ENCODE measurements around the gene HYAL4. TPM values are rescaled to one million over a fixed set of nuclear protein-coding genes. Genes with fewer than 3 reads are reported as not detected.

The HYAL4 gene
- polyA plus RNA-seq, 3 donors, result not detected

DNA sequence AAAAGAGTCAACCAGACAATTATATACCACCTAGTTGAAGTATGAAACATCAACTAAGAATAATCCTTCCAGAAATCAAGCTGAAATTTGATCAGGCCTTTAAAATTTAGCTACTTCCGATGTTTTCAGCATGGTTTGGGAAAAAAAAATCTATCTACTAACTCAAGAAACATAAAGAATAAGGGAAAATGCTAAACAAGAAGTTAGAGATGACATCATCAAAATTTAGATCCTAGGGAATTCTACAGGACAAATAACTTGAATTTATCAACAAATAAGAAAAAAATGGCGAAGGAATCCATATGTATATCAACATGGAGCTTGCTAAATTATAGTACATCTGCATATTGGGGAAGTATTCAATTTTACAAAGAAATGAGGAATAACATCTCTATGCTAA, 36.3 kb downstream of the HYAL4 start:
- no peaks in the 10 kb centered on the region for H4K20me1 ChIP-seq (ENCODE audit: insufficient read depth, low read length)
- no peaks in the 10 kb centered on the region for H3K36me3 Mint-ChIP-seq
- H3K4me3 Mint-ChIP-seq, result no peak overlapping the region
- H3K27me3 Mint-ChIP-seq (ENCODE audit: low read depth in 3 of 3), result peaks cover 2 to 4% (median 2%) of the 10 kb centered on the region in 3 donors
- no peaks in the 10 kb centered on the region for H3K36me3 ChIP-seq (replicated peaks in 1 of 2; ENCODE audit: control insufficient read depth in 1 of 2, insufficient read depth in 2 of 2, low read length in 2 of 2)
- H3K4me2 ChIP-seq (replicated peaks; ENCODE audit: extremely low read depth, low read length, poor library complexity, severe bottlenecking), result no peak overlapping the region
- H3K79me2 ChIP-seq (ENCODE audit: insufficient read depth, low read length), result no peaks in the 10 kb centered on the region
- H3K9me3 Mint-ChIP-seq, result no peaks in the 10 kb centered on the region
- H3K4me3 ChIP-seq (replicated peaks in 1 of 3; ENCODE audit: low read depth in 2 of 3, low read length in 3 of 3), result no peak overlapping the region
- no peak for DNase-seq
- H3K4me1 ChIP-seq (ENCODE audit: control insufficient read depth in 1 of 2, insufficient read depth in 2 of 2, low read length in 2 of 2), result no peaks in the 10 kb centered on the region
- H3K27me3 ChIP-seq (ENCODE audit: control insufficient read depth in 2 of 2, insufficient read depth in 2 of 2, low read length in 2 of 2), result no peaks in the 10 kb centered on the region
- H3K4me1 Mint-ChIP-seq, result no peaks in the 10 kb centered on the region
- H2AFZ ChIP-seq (ENCODE audit: insufficient read depth, low read depth, low read length, poor library complexity, severe bottlenecking), result no peak overlapping the region
- no peak for TF ChIP-seq CTCF (IDR thresholded peaks at IDR 0.05)
- H3K9me3 ChIP-seq (replicated peaks in 1 of 2; ENCODE audit: control insufficient read depth in 1 of 2, insufficient read depth in 1 of 2, low read length in 2 of 2), result no peaks in the 10 kb centered on the region
- intact Hi-C loops (cut with micrococcal nuclease), result no loop called here
- no peak overlapping the region for H3K27ac ChIP-seq (ENCODE audit: low read depth in 1 of 2, low read length in 2 of 2)
- H3K27ac Mint-ChIP-seq, result no peak overlapping the region
- H3K9ac ChIP-seq (ENCODE audit: insufficient read depth, low read length, poor library complexity, severe bottlenecking), result no peak overlapping the region
- no CpG with 5 or more reads among the region's 2 CpGs for WGBS (ENCODE audit: insufficient coverage)

DNA sequence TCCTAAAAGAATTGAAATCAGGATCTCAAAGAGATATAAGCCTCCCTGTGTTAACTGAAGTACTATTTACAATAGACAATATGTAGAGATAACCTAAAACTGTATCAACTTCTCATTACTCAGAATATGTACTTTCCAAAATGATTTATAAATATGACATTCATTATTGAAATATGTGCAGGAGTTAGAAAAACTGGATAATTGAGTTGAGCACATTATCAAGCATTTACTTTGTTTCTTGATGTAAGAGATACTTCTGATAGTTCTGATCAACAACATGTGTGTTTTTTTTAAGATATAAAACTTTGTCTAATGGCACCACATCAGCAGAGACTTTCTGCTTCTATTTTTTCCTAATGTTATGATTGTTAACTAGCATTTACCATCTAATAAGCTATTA, 38.2 kb downstream of the HYAL4 start:
- H3K4me1 ChIP-seq (ENCODE audit: control insufficient read depth in 1 of 2, insufficient read depth in 2 of 2, low read length in 2 of 2), result no peaks in the 10 kb centered on the region
- no peak for DNase-seq
- H3K27ac ChIP-seq (ENCODE audit: low read depth in 1 of 2, low read length in 2 of 2), result no peak overlapping the region
- peaks cover 0 to 2% (median 2%) of the 10 kb centered on the region in 3 donors for H3K27me3 Mint-ChIP-seq (ENCODE audit: low read depth in 3 of 3)
- H3K9me3 ChIP-seq (replicated peaks in 1 of 2; ENCODE audit: control insufficient read depth in 1 of 2, insufficient read depth in 1 of 2, low read length in 2 of 2), result no peaks in the 10 kb centered on the region
- H3K4me3 ChIP-seq (replicated peaks in 1 of 3; ENCODE audit: low read depth in 2 of 3, low read length in 3 of 3), result no peak overlapping the region
- H3K27ac Mint-ChIP-seq, result no peak overlapping the region
- no peak overlapping the region for H3K9ac ChIP-seq (ENCODE audit: insufficient read depth, low read length, poor library complexity, severe bottlenecking)
- intact Hi-C loops (cut with micrococcal nuclease), result no loop called here
- H3K36me3 Mint-ChIP-seq, result no peaks in the 10 kb centered on the region
- TF ChIP-seq CTCF (IDR thresholded peaks at IDR 0.05), result no peak
- no peak overlapping the region for H3K4me3 Mint-ChIP-seq
- H3K36me3 ChIP-seq (replicated peaks in 1 of 2; ENCODE audit: control insufficient read depth in 1 of 2, insufficient read depth in 2 of 2, low read length in 2 of 2), result no peaks in the 10 kb centered on the region
- H3K9me3 Mint-ChIP-seq, result no peaks in the 10 kb centered on the region
- H4K20me1 ChIP-seq (ENCODE audit: insufficient read depth, low read length), result no peaks in the 10 kb centered on the region
- no peak overlapping the region for H2AFZ ChIP-seq (ENCODE audit: insufficient read depth, low read depth, low read length, poor library complexity, severe bottlenecking)
- no peaks in the 10 kb centered on the region for H3K27me3 ChIP-seq (ENCODE audit: control insufficient read depth in 2 of 2, insufficient read depth in 2 of 2, low read length in 2 of 2)
- no peaks in the 10 kb centered on the region for H3K4me1 Mint-ChIP-seq
- H3K79me2 ChIP-seq (ENCODE audit: insufficient read depth, low read length), result no peaks in the 10 kb centered on the region
- no peak overlapping the region for H3K4me2 ChIP-seq (replicated peaks; ENCODE audit: extremely low read depth, low read length, poor library complexity, severe bottlenecking)
